GM12878 (cell line): ENCODE measurements around the gene DCTPP1. TPM values are rescaled to one million over a fixed set of nuclear protein-coding genes. Genes with fewer than 3 reads are reported as not detected.

ENCODE experiments used
- ASH2L ChIP-seq: fragments of 300-600, 200-600 bp; sonication (generic); IDR thresholded peaks from 2 replicates; pipeline ENCODE4 v1.6.1; 2017; ENCODE audit warnings: low read depth, mild to moderate bottlenecking, borderline replicate concordance
- BACH1 ChIP-seq: fragments of 450-650 bp; IDR thresholded peaks from 2 replicates; pipeline ENCODE4 v1.6.1; 2017; ENCODE audit warnings: mild to moderate bottlenecking, borderline replicate concordance
- CREB1 ChIP-seq: IDR thresholded peaks from 2 replicates; pipeline ENCODE4 v1.6.1; 2012; ENCODE audit warnings: low read depth, mild to moderate bottlenecking, inconsistent platforms
- EZH2 ChIP-seq: IDR thresholded peaks from 2 replicates; pipeline ENCODE4 v1.6.1; 2012; ENCODE audit warnings: low read depth, mild to moderate bottlenecking, control low read depth, inconsistent platforms, low read length, borderline replicate concordance; ENCODE audit not compliant: control insufficient read depth
- GABPA ChIP-seq: IDR thresholded peaks from 2 replicates; pipeline ENCODE4 v1.6.1; 2014; ENCODE audit warnings: antibody characterized with exemption, low read depth, mild to moderate bottlenecking, inconsistent platforms
- GATAD2B ChIP-seq: fragments of 450-650 bp; conservative IDR thresholded peaks from 2 replicates; pipeline ENCODE4 v1.6.1; 2017; ENCODE audit warnings: low read depth, mild to moderate bottlenecking, moderate library complexity
- KAT2A ChIP-seq: conservative IDR thresholded peaks from 2 replicates; pipeline ENCODE4 v1.6.1; 2011; ENCODE audit warnings: low read depth, low read length; ENCODE audit not compliant: control insufficient read depth
- KDM1A ChIP-seq: fragments of 200-600 bp; sonication (generic); IDR thresholded peaks from 2 replicates; pipeline ENCODE4 v1.6.1; 2016; ENCODE audit warnings: borderline replicate concordance
- MTA2 ChIP-seq: fragments of 450-650 bp; IDR thresholded peaks from 2 replicates; pipeline ENCODE4 v1.6.1; 2016; ENCODE audit warnings: low read depth, mild to moderate bottlenecking, moderate library complexity
- NFIC ChIP-seq: IDR thresholded peaks from 2 replicates; pipeline ENCODE4 v1.6.1; 2012; ENCODE audit warnings: low read depth, mild to moderate bottlenecking, inconsistent platforms, low read length, moderate library complexity
- NR2C1 ChIP-seq: fragments of 450-650 bp; IDR thresholded peaks from 2 replicates; pipeline ENCODE4 v1.6.1; 2017; ENCODE audit warnings: antibody characterized with exemption, mild to moderate bottlenecking, moderate library complexity
- RAD21 ChIP-seq: IDR thresholded peaks from 2 replicates; pipeline ENCODE4 v1.6.1; 2011; ENCODE audit warnings: mild to moderate bottlenecking, low read depth, low read length, moderate library complexity; ENCODE audit not compliant: insufficient read depth
- RBBP5 ChIP-seq: fragments of 200-600 bp; sonication (generic); conservative IDR thresholded peaks from 2 replicates; pipeline ENCODE4 v1.6.1; 2016
- RUNX3 ChIP-seq: IDR thresholded peaks from 2 replicates; pipeline ENCODE4 v1.6.1; 2012; ENCODE audit warnings: low read length, inconsistent platforms
- SIN3A ChIP-seq: IDR thresholded peaks from 2 replicates; pipeline ENCODE4 v1.6.1; 2012; ENCODE audit warnings: low read depth, low read length, improper control_type of control experiment
- SMC3 ChIP-seq: IDR thresholded peaks from 2 replicates; pipeline ENCODE4 v1.6.1; 2011; ENCODE audit warnings: low read length, improper control_type of control experiment, borderline replicate concordance
- SREBF1 ChIP-seq: IDR thresholded peaks from 2 replicates; pipeline ENCODE4 v1.6.1; 2012; ENCODE audit warnings: mild to moderate bottlenecking, low read length
- SREBF2 ChIP-seq: IDR thresholded peaks from 2 replicates; pipeline ENCODE4 v1.6.1; 2012; ENCODE audit warnings: mild to moderate bottlenecking, low read length
- STAT1 ChIP-seq: fragments of 450-650 bp; conservative IDR thresholded peaks from 2 replicates; pipeline ENCODE4 v1.6.1; 2014; ENCODE audit warnings: antibody characterized with exemption, mild to moderate bottlenecking
- SUPT20H ChIP-seq: IDR thresholded peaks from 2 replicates; pipeline ENCODE4 v1.6.1; 2011; ENCODE audit warnings: low read depth, mild to moderate bottlenecking, low read length, moderate library complexity, borderline replicate concordance; ENCODE audit not compliant: control insufficient read depth
- YY1 ChIP-seq: IDR thresholded peaks from 2 replicates; pipeline ENCODE4 v1.6.1; 2011; ENCODE audit warnings: low read depth, mild to moderate bottlenecking, low read length
- ZNF217 ChIP-seq: fragments of 450-650 bp; IDR thresholded peaks from 2 replicates; pipeline ENCODE4 v1.6.1; 2017; ENCODE audit warnings: antibody characterized with exemption, mild to moderate bottlenecking
- ZNF622 ChIP-seq: fragments of 450-650 bp; IDR thresholded peaks from 2 replicates; pipeline ENCODE4 v1.6.1; 2017; ENCODE audit warnings: mild to moderate bottlenecking, inconsistent platforms
- polyA plus RNA-seq, 11 experiments: library from polyadenylated mRNA; depleted of rRNA in 4 of 11; unstranded in 6 of 11; stranded (reverse) in 5 of 11; fragments of >200 nt; fragmentation: Nextera tagmentation in 4 of 11; fragmentation: Illumina TruSeq in 1 of 11; extraction: Ambion mirVana in 4 of 11; extraction: Trizol in 1 of 11; gene quantifications; 1 replicate in 1 of 11; 2 replicates in 10 of 11; pipeline versions ENCODE4 v1.2.1 to v1.2.3, GENCODE V29; 2011 to 2016; ENCODE audit warnings: inconsistent platforms in 2 of 11, missing spikeins in 2 of 11, low read depth in 1 of 11
- total RNA-seq, 4 experiments: library from RNA; depleted of rRNA in 3 of 4; stranded (reverse); fragments of >200 nt in 3 of 4; fragmentation: Illumina TruSeq in 1 of 4; extraction: Trizol in 1 of 4; gene quantifications; 2 replicates each; pipeline versions ENCODE4 v1.2.1 to v1.2.3, GENCODE V29; 2013 to 2021
- TF ChIP-seq, protein P1 (sequence below): IDR thresholded peaks from 2 replicates; pipeline ENCODE4 v1.6.1; 2011; ENCODE audit warnings: low read depth, low read length, improper control_type of control experiment, borderline replicate concordance
- TF ChIP-seq, protein P2 (sequence below): fragments of 450-650 bp; IDR thresholded peaks from 2 replicates; pipeline ENCODE4 v1.6.1; 2014; ENCODE audit warnings: mild to moderate bottlenecking
- TF ChIP-seq, protein P3 (sequence below): IDR thresholded peaks from 2 replicates; pipeline ENCODE4 v1.6.1; 2011; ENCODE audit warnings: low read depth, mild to moderate bottlenecking, low read length, moderate library complexity, borderline replicate concordance; ENCODE audit errors: extremely low read depth
- TF ChIP-seq, protein P4 (sequence below): fragments of 450-650 bp; formaldehyde crosslinking; IDR thresholded peaks from 2 replicates; pipeline ENCODE4 v1.5.0; 2022; ENCODE audit warnings: mild to moderate bottlenecking, missing genetic modification characterization

The DCTPP1 gene
- total and polyA plus RNA-seq, 10 of the 15 experiments (the other 5 are each of a cell fraction or from before 2014, with no cell fraction given) = 72.1 to 266 (median 157) TPM

DNA sequence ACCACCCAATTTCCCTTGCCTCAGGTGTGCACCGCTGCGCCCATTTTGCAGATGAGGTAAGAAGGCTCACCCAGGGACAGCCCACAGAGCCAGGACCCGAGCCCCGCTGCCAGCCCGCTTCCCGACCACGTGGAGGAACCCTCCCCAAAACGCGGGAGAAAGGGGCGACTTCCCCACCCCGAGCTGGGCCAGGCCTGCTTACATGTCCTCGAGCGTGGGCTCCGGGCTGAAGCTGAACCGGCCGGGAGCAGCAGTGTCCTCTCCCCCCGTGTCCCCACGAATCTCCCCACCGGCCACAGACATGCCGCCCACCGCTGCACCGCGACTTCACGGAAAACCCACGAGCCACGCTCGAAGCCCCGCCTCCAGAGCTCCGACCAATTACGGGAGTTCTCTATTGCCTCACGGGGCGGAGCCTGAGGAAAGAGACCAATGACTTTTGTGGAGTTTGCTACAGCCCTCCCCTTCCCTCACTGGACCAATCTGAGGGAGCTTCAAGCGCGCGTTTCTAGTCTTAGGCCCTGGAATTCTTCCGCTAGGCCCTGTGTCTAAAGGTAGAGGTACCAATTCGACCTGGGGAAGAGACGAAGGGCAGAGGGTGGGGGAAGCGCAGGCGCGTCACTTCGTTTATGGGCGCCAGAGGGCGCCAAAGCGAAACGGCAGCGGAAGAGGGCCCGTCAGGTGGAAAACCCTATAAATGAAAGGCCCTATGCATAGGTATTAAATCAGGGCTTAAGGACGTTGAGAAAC is at the start of gene DCTPP1 (continued):
- no peak for TF ChIP-seq SREBF2
- TF ChIP-seq BACH1 = peak; percentile 94
- peak; percentile 65 for TF ChIP-seq SIN3A
- TF ChIP-seq GABPA = 0 out of 2 replicates have a peak, but pooled peaks have one; percentile 15
- no peak for TF ChIP-seq ZNF622
- TF ChIP-seq, protein P1, sequence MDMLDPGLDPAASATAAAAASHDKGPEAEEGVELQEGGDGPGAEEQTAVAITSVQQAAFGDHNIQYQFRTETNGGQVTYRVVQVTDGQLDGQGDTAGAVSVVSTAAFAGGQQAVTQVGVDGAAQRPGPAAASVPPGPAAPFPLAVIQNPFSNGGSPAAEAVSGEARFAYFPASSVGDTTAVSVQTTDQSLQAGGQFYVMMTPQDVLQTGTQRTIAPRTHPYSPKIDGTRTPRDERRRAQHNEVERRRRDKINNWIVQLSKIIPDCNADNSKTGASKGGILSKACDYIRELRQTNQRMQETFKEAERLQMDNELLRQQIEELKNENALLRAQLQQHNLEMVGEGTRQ = no peak; the same call in 1 of the 2 replicates
- TF ChIP-seq NFIC = no peak
- TF ChIP-seq STAT1 = no peak
- peak; percentile 64; the same call in 1 of the 2 replicates for TF ChIP-seq YY1
- peak; percentile 39 for TF ChIP-seq RUNX3
- peak; percentile 45; the same call in 1 of the 2 replicates for TF ChIP-seq ZNF217
- no peak; the same call in 1 of the 2 replicates for TF ChIP-seq GATAD2B
- no peak for TF ChIP-seq SUPT20H
- TF ChIP-seq CREB1 = peak; percentile 65
- TF ChIP-seq RAD21 = peak; percentile 78
- TF ChIP-seq, protein P2, sequence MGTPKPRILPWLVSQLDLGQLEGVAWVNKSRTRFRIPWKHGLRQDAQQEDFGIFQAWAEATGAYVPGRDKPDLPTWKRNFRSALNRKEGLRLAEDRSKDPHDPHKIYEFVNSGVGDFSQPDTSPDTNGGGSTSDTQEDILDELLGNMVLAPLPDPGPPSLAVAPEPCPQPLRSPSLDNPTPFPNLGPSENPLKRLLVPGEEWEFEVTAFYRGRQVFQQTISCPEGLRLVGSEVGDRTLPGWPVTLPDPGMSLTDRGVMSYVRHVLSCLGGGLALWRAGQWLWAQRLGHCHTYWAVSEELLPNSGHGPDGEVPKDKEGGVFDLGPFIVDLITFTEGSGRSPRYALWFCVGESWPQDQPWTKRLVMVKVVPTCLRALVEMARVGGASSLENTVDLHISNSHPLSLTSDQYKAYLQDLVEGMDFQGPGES = peak; percentile 38; the same call in 1 of the 2 replicates
- no peak for TF ChIP-seq KDM1A
- TF ChIP-seq RBBP5 = no peak
- TF ChIP-seq EZH2 = no peak
- TF ChIP-seq ASH2L = no peak
- TF ChIP-seq SREBF1 = no peak
- TF ChIP-seq KAT2A = no peak
- TF ChIP-seq, protein P3, sequence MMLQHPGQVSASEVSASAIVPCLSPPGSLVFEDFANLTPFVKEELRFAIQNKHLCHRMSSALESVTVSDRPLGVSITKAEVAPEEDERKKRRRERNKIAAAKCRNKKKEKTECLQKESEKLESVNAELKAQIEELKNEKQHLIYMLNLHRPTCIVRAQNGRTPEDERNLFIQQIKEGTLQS = peak; percentile 7; the same call in 1 of the 2 replicates
- TF ChIP-seq SMC3 = peak; percentile 93
- no peak; the same call in 1 of the 2 replicates for TF ChIP-seq MTA2
- TF ChIP-seq NR2C1 = no peak
- TF ChIP-seq, protein P4, sequence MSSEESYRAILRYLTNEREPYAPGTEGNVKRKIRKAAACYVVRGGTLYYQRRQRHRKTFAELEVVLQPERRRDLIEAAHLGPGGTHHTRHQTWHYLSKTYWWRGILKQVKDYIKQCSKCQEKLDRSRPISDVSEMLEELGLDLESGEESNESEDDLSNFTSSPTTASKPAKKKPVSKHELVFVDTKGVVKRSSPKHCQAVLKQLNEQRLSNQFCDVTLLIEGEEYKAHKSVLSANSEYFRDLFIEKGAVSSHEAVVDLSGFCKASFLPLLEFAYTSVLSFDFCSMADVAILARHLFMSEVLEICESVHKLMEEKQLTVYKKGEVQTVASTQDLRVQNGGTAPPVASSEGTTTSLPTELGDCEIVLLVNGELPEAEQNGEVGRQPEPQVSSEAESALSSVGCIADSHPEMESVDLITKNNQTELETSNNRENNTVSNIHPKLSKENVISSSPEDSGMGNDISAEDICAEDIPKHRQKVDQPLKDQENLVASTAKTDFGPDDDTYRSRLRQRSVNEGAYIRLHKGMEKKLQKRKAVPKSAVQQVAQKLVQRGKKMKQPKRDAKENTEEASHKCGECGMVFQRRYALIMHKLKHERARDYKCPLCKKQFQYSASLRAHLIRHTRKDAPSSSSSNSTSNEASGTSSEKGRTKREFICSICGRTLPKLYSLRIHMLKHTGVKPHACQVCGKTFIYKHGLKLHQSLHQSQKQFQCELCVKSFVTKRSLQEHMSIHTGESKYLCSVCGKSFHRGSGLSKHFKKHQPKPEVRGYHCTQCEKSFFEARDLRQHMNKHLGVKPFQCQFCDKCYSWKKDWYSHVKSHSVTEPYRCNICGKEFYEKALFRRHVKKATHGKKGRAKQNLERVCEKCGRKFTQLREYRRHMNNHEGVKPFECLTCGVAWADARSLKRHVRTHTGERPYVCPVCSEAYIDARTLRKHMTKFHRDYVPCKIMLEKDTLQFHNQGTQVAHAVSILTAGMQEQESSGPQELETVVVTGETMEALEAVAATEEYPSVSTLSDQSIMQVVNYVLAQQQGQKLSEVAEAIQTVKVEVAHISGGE (CRISPR knock-in tag) = no peak
